MM.1S (cell line): Measurements from ENCODE around the gene CST9L.

Experiments
- DNase-seq: peaks from one replicate; pipeline ENCODE4 v3.0.0-alpha.2; 2015
- H2AFZ ChIP-seq: fragments of 300-600 bp; sonication (generic); 2 replicates; pipeline ENCODE4 v1.6.0; 2016; ENCODE audit warnings: antibody characterized with exemption, low read length
- H3F3A ChIP-seq: fragments of 300-600 bp; sonication (generic); 2 replicates; pipeline ENCODE4 v1.6.1; 2016; ENCODE audit warnings: mild to moderate bottlenecking, antibody characterized with exemption, low read length, moderate library complexity, mixed read lengths; ENCODE audit not compliant: insufficient read depth
- H3K27ac ChIP-seq: fragments of 300-600 bp; sonication (generic); 2 replicates; pipeline ENCODE4 v1.5.1; 2016; ENCODE audit warnings: mild to moderate bottlenecking, low read length
- H3K27me3 ChIP-seq: fragments of 300-600 bp; sonication (generic); replicated peaks from 2 replicates; pipeline ENCODE4 v1.6.0; 2016; ENCODE audit warnings: low read length; ENCODE audit not compliant: insufficient read depth
- H3K36me3 ChIP-seq: fragments of 300-600 bp; sonication (generic); replicated peaks from 2 replicates; pipeline ENCODE4 v1.6.1; 2016; ENCODE audit warnings: mild to moderate bottlenecking, low read length, mixed read lengths; ENCODE audit not compliant: insufficient read depth
- H3K4me1 ChIP-seq: fragments of 300-600 bp; sonication (generic); 2 replicates; pipeline ENCODE4 v1.6.1; 2016; ENCODE audit warnings: low read length, mixed read lengths
- H3K4me2 ChIP-seq: fragments of 300-600 bp; sonication (generic); 2 replicates; pipeline ENCODE4 v1.6.0; 2016; ENCODE audit warnings: low read depth, low read length
- H3K4me3 ChIP-seq: fragments of 300-600 bp; sonication (generic); 2 replicates; pipeline ENCODE4 v1.5.1; 2016; ENCODE audit warnings: low read length, mixed read lengths
- H3K79me2 ChIP-seq: fragments of 300-600 bp; sonication (generic); 2 replicates; pipeline ENCODE4 v1.6.1; 2016; ENCODE audit warnings: mixed run types, low read length, mixed read lengths
- H3K9ac ChIP-seq: fragments of 300-600 bp; sonication (generic); 2 replicates; pipeline ENCODE4 v1.6.1; 2016; ENCODE audit warnings: low read length, mixed read lengths
- H3K9me2 ChIP-seq: fragments of 300-600 bp; sonication (generic); replicated peaks from 2 replicates; pipeline ENCODE4 v1.6.1; 2016; ENCODE audit warnings: mild to moderate bottlenecking, low read length, mixed read lengths; ENCODE audit not compliant: insufficient read depth
- H3K9me3 ChIP-seq: fragments of 300-600 bp; sonication (generic); replicated peaks from 2 replicates; pipeline ENCODE4 v1.6.1; 2016; ENCODE audit warnings: mild to moderate bottlenecking, low read length, mixed read lengths; ENCODE audit not compliant: insufficient read depth
- H4K20me1 ChIP-seq: fragments of 300-600 bp; sonication (generic); 2 replicates; pipeline ENCODE4 v1.6.1; 2016; ENCODE audit warnings: mild to moderate bottlenecking, low read length, moderate library complexity, mixed read lengths; ENCODE audit not compliant: insufficient read depth
- CTCF ChIP-seq: fragments of 300-600 bp; sonication (generic); IDR thresholded peaks from 2 replicates; pipeline ENCODE4 v1.5.1; 2016; ENCODE audit warnings: antibody characterized with exemption, low read length, mixed read lengths
- EZH2 ChIP-seq: fragments of 300-600 bp; sonication (generic); optimal IDR thresholded peaks from 2 replicates; pipeline ENCODE3; 2017; ENCODE audit warnings: low read depth, mild to moderate bottlenecking, antibody characterized with exemption, low read length, mixed read lengths
- EZH2phosphoT487 ChIP-seq: fragments of 300-600 bp; sonication (generic); IDR thresholded peaks from 2 replicates; pipeline ENCODE4 v1.6.1; 2018; ENCODE audit warnings: antibody characterized with exemption, low read length

The CST9L gene

GRCh38 chr20:23568971-23569330 is 667 bp upstream of the CST9L start:
- no peaks in the 10 kb centered on the region for H3K4me1 ChIP-seq
- H4K20me1 ChIP-seq: no peaks in the 10 kb centered on the region
- no peaks in the 10 kb centered on the region for H3K9me3 ChIP-seq
- no peaks in the 10 kb centered on the region for H3K79me2 ChIP-seq
- H3K4me2 ChIP-seq: no peak overlapping the region
- H3F3A ChIP-seq: no peaks in the 10 kb centered on the region
- H3K27ac ChIP-seq: no peak overlapping the region
- no peak overlapping the region for H2AFZ ChIP-seq
- no peaks in the 10 kb centered on the region for H3K36me3 ChIP-seq
- TF ChIP-seq EZH2phosphoT487: no peak
- H3K9ac ChIP-seq: no peak overlapping the region
- no peaks in the 10 kb centered on the region for H3K27me3 ChIP-seq
- no peak for DNase-seq
- no peak overlapping the region for H3K4me3 ChIP-seq
- H3K9me2 ChIP-seq: no peaks in the 10 kb centered on the region

- no peak for DNase-seq
- no peaks in the 10 kb centered on the region for H3K36me3 ChIP-seq
- no peak overlapping the region for H3K27ac ChIP-seq
- TF ChIP-seq EZH2 (no peak), CTCF (no peak), EZH2phosphoT487 (no peak)
- H3K9me2 ChIP-seq: no peaks in the 10 kb centered on the region
- no peak overlapping the region for H3K4me2 ChIP-seq
- H3K4me1 ChIP-seq: no peaks in the 10 kb centered on the region
- no peak overlapping the region for H3K4me3 ChIP-seq
- no peak overlapping the region for H3K9ac ChIP-seq
- H3K79me2 ChIP-seq: no peaks in the 10 kb centered on the region
- H3K9me3 ChIP-seq: no peaks in the 10 kb centered on the region
- H3F3A ChIP-seq: no peaks in the 10 kb centered on the region
- no peak overlapping the region for H2AFZ ChIP-seq
- no peaks in the 10 kb centered on the region for H4K20me1 ChIP-seq
- H3K27me3 ChIP-seq: no peaks in the 10 kb centered on the region
These were observed 1.9 kb downstream of the CST9L start for GRCh38 chr20:23566199-23566932.

GRCh38 chr20:23565503-23566045 is 2.7 kb downstream of the CST9L start:
- H3K9ac ChIP-seq: no peak overlapping the region
- H3K4me1 ChIP-seq: no peaks in the 10 kb centered on the region
- H3F3A ChIP-seq: no peaks in the 10 kb centered on the region
- no peaks in the 10 kb centered on the region for H3K27me3 ChIP-seq
- no peak overlapping the region for H3K4me3 ChIP-seq
- no peaks in the 10 kb centered on the region for H3K79me2 ChIP-seq
- no peak for DNase-seq
- no peaks in the 10 kb centered on the region for H3K36me3 ChIP-seq
- TF ChIP-seq EZH2: no peak
- no peak for TF ChIP-seq EZH2phosphoT487
- no peak for TF ChIP-seq CTCF
- no peaks in the 10 kb centered on the region for H3K9me3 ChIP-seq
- H2AFZ ChIP-seq: no peak overlapping the region
- no peaks in the 10 kb centered on the region for H3K9me2 ChIP-seq
- no peak overlapping the region for H3K27ac ChIP-seq
- no peak overlapping the region for H3K4me2 ChIP-seq
- H4K20me1 ChIP-seq: no peaks in the 10 kb centered on the region

GRCh38 chr20:23564927-23565326 is 3.4 kb downstream of the CST9L start:
- Histone ChIP-seq H3K9ac (no peak overlapping the region), H3K79me2 (no peaks in the 10 kb centered on the region), H3K9me2 (no peaks in the 10 kb centered on the region), H3K27ac (no peak overlapping the region), H3K27me3 (no peaks in the 10 kb centered on the region), H3K36me3 (no peaks in the 10 kb centered on the region), H3K9me3 (no peaks in the 10 kb centered on the region), H4K20me1 (no peaks in the 10 kb centered on the region), H3K4me3 (no peak overlapping the region), H3K4me1 (no peaks in the 10 kb centered on the region), H2AFZ (no peak overlapping the region), H3F3A (no peaks in the 10 kb centered on the region), H3K4me2 (no peak overlapping the region)
- DNase-seq: no peak
- TF ChIP-seq CTCF (no peak), EZH2 (no peak), EZH2phosphoT487 (no peak)
